Measurements from ENCODE around the gene MRPS6. TPM values are rescaled to one million over a fixed set of nuclear protein-coding genes. Genes with fewer than 3 reads are reported as not detected.

Gene MRPS6
- total RNA-seq, 4 donors from 2014 or later: 23.9 to 65.8 (median 31.6) TPM

DNA sequence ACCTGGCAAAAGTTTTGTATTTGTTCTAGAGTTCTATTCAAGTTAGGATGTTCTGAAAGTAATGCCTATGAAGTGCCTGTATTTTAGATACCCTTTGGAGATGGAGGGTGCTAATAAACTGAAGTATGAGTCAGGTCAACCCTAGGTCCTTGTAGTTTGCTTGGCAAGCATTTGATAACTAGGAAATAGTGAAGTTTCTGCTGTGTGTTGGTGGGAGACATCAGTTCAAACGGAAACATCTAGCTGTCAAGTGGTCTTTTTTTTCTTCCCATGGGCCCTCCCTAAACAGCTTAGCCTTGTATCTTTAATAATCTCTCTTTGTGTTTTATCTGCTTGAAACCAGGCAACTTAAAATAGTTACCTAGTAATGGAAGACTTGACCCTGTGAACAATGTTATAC, 4.5 kb downstream of the MRPS6 start:
- intact Hi-C loops (cut with DNase I; ENCODE audit: low total_unique reads): no loop called here
- DNase-seq (ENCODE audit: low spot score in 2 of 2): no peak
- H3K4me3 ChIP-seq (ENCODE audit: low read depth, poor library complexity, severe bottlenecking): no peak overlapping the region
- TF ChIP-seq, protein P1, sequence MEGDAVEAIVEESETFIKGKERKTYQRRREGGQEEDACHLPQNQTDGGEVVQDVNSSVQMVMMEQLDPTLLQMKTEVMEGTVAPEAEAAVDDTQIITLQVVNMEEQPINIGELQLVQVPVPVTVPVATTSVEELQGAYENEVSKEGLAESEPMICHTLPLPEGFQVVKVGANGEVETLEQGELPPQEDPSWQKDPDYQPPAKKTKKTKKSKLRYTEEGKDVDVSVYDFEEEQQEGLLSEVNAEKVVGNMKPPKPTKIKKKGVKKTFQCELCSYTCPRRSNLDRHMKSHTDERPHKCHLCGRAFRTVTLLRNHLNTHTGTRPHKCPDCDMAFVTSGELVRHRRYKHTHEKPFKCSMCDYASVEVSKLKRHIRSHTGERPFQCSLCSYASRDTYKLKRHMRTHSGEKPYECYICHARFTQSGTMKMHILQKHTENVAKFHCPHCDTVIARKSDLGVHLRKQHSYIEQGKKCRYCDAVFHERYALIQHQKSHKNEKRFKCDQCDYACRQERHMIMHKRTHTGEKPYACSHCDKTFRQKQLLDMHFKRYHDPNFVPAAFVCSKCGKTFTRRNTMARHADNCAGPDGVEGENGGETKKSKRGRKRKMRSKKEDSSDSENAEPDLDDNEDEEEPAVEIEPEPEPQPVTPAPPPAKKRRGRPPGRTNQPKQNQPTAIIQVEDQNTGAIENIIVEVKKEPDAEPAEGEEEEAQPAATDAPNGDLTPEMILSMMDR (IDR thresholded peaks at IDR 0.05): no peak
- no peak for TF ChIP-seq POLR2A (IDR thresholded peaks at IDR 0.05)
- 71 to 89% methylated on average over 1 of the region's 1 CpG for WGBS, 2 donors

DNA sequence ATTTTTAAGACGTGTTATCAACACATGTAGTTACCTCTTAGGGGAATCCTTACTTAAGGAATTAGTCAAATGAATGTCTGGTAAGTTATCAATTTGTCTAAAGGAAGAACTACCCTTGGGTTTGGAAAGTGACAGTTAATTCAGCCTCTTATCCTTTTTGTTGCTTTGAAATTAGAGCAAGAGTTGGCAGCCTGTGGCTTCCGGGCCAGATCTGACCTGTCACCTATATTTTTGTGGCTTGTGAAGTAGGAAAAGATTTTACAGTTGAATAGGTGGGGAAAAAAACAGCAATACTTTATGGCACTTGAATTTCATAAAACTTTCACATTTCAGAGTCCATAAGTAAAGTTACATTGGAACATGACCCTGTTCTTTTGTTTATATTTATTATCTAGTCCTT, 5.5 kb downstream of the MRPS6 start:
- DNase-seq (ENCODE audit: low spot score in 2 of 2): no peak
- 43 to 50% methylated on average over 2 of the region's 2 CpGs for WGBS, 2 donors
- intact Hi-C loops (cut with DNase I; ENCODE audit: low total_unique reads): no loop called here
- TF ChIP-seq POLR2A (IDR thresholded peaks at IDR 0.05): no peak
- TF ChIP-seq, protein P1 (IDR thresholded peaks at IDR 0.05): no peak
- H3K4me3 ChIP-seq (ENCODE audit: low read depth, poor library complexity, severe bottlenecking): no peak overlapping the region

DNA sequence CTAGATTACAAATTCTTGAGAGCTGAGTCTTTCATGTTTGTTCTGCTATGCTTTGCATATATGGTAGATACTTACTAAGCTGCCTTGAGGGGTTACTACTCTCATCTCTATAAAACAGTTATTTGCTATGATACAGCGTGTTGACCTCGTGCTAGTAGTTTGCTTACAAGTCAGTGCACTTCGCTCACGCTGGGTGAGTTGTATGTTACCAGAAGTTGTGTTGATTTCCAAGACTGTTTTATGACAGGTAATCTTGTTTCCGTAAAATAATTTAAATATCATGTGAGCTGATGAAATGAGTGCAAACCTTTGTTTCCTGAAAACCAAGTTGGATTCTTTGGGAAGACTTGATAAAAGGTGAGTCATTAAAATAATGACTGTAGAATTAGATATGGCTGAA, 7.3 kb downstream of the MRPS6 start:
- no peak for TF ChIP-seq POLR2A (IDR thresholded peaks at IDR 0.05)
- TF ChIP-seq, protein P1 (IDR thresholded peaks at IDR 0.05): no peak
- DNase-seq (ENCODE audit: low spot score in 2 of 2): no peak
- WGBS, 2 donors: 89 to 91% methylated on average over 5 of the region's 5 CpGs
- no peak overlapping the region for H3K4me3 ChIP-seq (ENCODE audit: low read depth, poor library complexity, severe bottlenecking)
- intact Hi-C loops (cut with DNase I; ENCODE audit: low total_unique reads): no loop called here

DNA sequence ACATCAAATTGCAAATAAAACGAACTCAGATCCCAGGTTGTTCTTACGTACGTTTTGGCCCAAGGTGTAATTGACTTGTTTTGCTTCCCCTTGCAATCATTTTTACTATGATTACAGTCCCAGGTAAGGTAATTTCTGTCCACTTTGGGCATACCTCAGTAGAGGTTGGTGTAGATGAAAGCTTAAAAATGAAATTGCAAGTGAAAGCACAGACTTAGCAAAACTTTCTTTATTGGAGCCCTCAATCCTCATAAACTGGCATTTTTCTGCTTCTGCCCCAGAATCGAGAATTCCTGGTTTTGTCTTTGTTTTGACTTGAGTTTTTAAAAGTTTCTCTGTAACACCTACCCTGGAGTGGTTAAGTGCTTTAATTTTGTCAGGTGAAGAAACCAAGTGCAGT, 9.4 kb downstream of the MRPS6 start:
- no peak overlapping the region for H3K4me3 ChIP-seq (ENCODE audit: low read depth, poor library complexity, severe bottlenecking)
- intact Hi-C loops (cut with DNase I; ENCODE audit: low total_unique reads): no loop called here
- DNase-seq (ENCODE audit: low spot score in 2 of 2): no peak
- no peak for TF ChIP-seq POLR2A (IDR thresholded peaks at IDR 0.05)
- TF ChIP-seq, protein P1 (IDR thresholded peaks at IDR 0.05): no peak
- WGBS, 2 donors: 67 to 69% methylated on average over 4 of the region's 4 CpGs

DNA sequence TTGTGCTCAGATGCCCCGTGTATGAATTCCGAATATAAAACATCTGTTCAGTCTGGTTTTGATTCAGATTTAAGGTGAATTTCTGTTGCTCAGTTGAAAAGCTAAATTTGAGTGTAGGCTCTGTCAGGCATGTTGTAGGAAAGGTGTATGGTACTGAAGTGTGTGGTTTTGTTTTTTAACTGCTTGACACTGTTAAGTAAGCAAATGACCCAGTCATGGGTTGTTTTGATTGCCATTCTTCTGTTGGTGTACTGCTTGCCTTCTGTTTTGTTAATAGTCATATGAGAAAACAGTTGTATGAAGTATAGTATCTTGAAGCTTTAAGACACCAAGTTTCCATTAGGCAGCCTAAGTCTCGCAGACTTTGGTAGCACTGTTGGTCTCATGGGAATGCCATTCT, 10.0 kb downstream of the MRPS6 start:
- TF ChIP-seq, protein P1 (IDR thresholded peaks at IDR 0.05): no peak
- no peak for TF ChIP-seq POLR2A (IDR thresholded peaks at IDR 0.05)
- 77 to 86% methylated on average over 3 of the region's 3 CpGs for WGBS, 2 donors
- no peak for DNase-seq (ENCODE audit: low spot score in 2 of 2)
- no peak overlapping the region for H3K4me3 ChIP-seq (ENCODE audit: low read depth, poor library complexity, severe bottlenecking)
- intact Hi-C loops (cut with DNase I; ENCODE audit: low total_unique reads): no loop called here

DNA sequence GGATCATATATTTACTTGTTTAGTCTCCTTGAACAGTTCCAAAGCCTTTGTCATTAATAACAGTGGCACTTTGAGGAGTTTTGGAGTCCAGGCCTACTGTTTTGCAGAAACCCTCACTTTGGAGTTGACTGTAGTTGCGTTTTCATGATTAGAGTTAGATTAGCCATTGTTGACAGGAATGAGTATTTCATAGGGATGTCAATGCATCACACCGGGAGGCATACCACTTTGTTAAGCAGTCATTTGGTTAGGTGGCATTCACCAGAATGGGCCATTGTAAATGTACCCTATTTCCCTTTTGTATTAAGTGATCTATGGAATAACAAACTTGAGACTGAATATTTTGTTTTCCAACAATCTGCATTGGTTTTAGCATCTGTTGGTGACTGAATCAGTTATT, 11.8 kb downstream of the MRPS6 start:
- WGBS, 2 donors: 92 to 96% methylated on average over 2 of the region's 2 CpGs
- DNase-seq (ENCODE audit: low spot score in 2 of 2): no peak
- no peak overlapping the region for H3K4me3 ChIP-seq (ENCODE audit: low read depth, poor library complexity, severe bottlenecking)
- intact Hi-C loops (cut with DNase I; ENCODE audit: low total_unique reads): no loop called here
- TF ChIP-seq, protein P1 (IDR thresholded peaks at IDR 0.05): no peak
- no peak for TF ChIP-seq POLR2A (IDR thresholded peaks at IDR 0.05)
